Muscle of leg (tissue), 11 donors: ENCODE data around the gene GPC6. TPM values are rescaled to one million over a fixed set of nuclear protein-coding genes. Genes with fewer than 3 reads are reported as not detected.

Experiments used
- DNase-seq: peaks from one replicate; pipeline ENCODE4 v3.0.0; 2013
- H3K27ac ChIP-seq: one replicate; pipeline ENCODE4 v1.5.1; 2013; ENCODE audit warnings: mild to moderate bottlenecking, low read length, control low read depth
- H3K27me3 ChIP-seq: one replicate; pipeline ENCODE4 v1.6.1; 2013; ENCODE audit warnings: low read length; ENCODE audit not compliant: control insufficient read depth, insufficient read depth
- H3K36me3 ChIP-seq: one replicate; pipeline ENCODE4 v1.6.1; 2013; ENCODE audit warnings: low read length; ENCODE audit not compliant: control insufficient read depth, insufficient read depth
- H3K4me1 ChIP-seq: one replicate; pipeline ENCODE4 v1.6.1; 2013; ENCODE audit warnings: low read length; ENCODE audit not compliant: control insufficient read depth, insufficient read depth
- H3K4me3 ChIP-seq: one replicate; pipeline ENCODE4 v1.5.1; 2013; ENCODE audit warnings: low read length, control low read depth
- H3K9me3 ChIP-seq: replicated peaks from 2 replicates; pipeline ENCODE4 v1.6.1; 2013; ENCODE audit warnings: low read depth, low read length; ENCODE audit not compliant: control insufficient read depth
- WGBS: methylation state at CpG from one replicate; pipeline ENCODE4 v1.1.5; 2013; ENCODE audit warnings: missing lambda C conversion rate; ENCODE audit not compliant: insufficient coverage; 5-methylcytosine and 5-hydroxymethylcytosine counted together
- polyA plus RNA-seq, 8 donors: library from polyadenylated mRNA; unstranded; fragments of 120-200 nt; gene quantifications; one replicate each; pipeline versions ENCODE4 v1.2.1 to v1.2.3, GENCODE V29; 2013; ENCODE audit warnings: inconsistent platforms in 1 of 8, low replicate concordance in 1 of 8; ENCODE audit not compliant: insufficient read length in 8 of 8, insufficient read depth in 1 of 8
- total RNA-seq: library from RNA; stranded (reverse); fragments of 120-200 nt; gene quantifications from one replicate; pipeline ENCODE4 v1.2.4, GENCODE V29; 2013

GPC6 gene
- total and polyA plus RNA-seq, 9 donors: 5.6 to 20.0 (median 9.9) TPM

DNA sequence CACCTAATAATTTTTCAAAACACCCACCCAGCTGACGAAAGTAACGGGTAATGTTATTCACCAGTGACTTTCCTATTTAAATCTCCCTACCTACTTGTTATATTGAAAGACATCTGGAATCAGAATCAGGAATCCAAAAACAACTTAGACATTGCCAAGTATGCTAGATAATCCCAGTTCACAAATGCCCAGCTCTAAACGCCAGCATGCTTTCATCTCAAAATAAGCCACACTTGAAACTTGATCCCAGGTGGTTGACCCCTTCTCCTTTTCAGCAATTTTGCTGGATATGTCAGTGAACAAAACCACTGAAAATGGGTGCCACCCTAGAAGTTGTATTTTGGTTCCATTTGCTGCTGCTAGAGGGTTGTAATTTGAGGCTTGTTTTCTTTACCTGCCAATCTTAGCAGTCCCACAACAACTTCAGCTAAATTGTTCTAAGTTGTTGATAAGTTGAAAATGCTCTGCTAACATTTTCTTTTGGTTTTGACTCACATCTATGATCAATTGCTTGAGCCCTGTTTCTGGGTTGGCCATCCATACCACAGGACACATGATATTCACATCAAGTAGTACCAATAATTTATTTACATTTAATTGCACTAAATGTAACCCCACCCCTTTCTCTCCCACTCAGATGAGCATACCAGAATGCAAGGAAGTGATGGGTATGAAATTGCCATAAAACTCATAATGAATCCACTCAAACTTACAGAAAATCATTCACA, 1186.4 kb downstream of the GPC6 start:
- no CpG with 5 or more reads among the region's 3 CpGs for WGBS
- H3K4me1 ChIP-seq: peaks cover 4% of the 10 kb centered on the region
- no peak overlapping the region for H3K27ac ChIP-seq
- no peaks in the 10 kb centered on the region for H3K9me3 ChIP-seq
- H3K4me3 ChIP-seq: no peak overlapping the region
- H3K27me3 ChIP-seq: peaks cover 3% of the 10 kb centered on the region
- DNase-seq: no peak
- no peaks in the 10 kb centered on the region for H3K36me3 ChIP-seq

GRCh38 chr13:94413598-94413944, 1187.0 kb downstream of the GPC6 start:
- no peak overlapping the region for H3K27ac ChIP-seq
- H3K4me3 ChIP-seq: no peak overlapping the region
- DNase-seq: no peak
- peaks cover 3% of the 10 kb centered on the region for H3K27me3 ChIP-seq
- no peaks in the 10 kb centered on the region for H3K9me3 ChIP-seq
- H3K4me1 ChIP-seq: peaks cover 4% of the 10 kb centered on the region
- no peaks in the 10 kb centered on the region for H3K36me3 ChIP-seq

- DNase-seq: no peak
- WGBS: no CpG with 5 or more reads among the region's 1 CpG
- H3K36me3 ChIP-seq: no peaks in the 10 kb centered on the region
Observed at GRCh38 chr13:94414141-94414540, 1187.5 kb downstream of the GPC6 start.

GRCh38 chr13:94414708-94415107, 1188.1 kb downstream of the GPC6 start:
- Histone ChIP-seq H3K27ac (no peak overlapping the region), H3K4me3 (no peak overlapping the region), H3K9me3 (no peaks in the 10 kb centered on the region), H3K4me1 (peaks cover 4% of the 10 kb centered on the region), H3K36me3 (no peaks in the 10 kb centered on the region), H3K27me3 (peaks cover 3% of the 10 kb centered on the region)
- no peak for DNase-seq
- WGBS: 17% methylated on average over 1 of the region's 4 CpGs

More at GRCh38 chr13:94414141-94414540, 1187.5 kb downstream of the GPC6 start:
- Histone ChIP-seq H3K4me3 (no peak overlapping the region), H3K27ac (no peak overlapping the region), H3K4me1 (peaks cover 4% of the 10 kb centered on the region), H3K9me3 (no peaks in the 10 kb centered on the region), H3K27me3 (peaks cover 3% of the 10 kb centered on the region)

DNA sequence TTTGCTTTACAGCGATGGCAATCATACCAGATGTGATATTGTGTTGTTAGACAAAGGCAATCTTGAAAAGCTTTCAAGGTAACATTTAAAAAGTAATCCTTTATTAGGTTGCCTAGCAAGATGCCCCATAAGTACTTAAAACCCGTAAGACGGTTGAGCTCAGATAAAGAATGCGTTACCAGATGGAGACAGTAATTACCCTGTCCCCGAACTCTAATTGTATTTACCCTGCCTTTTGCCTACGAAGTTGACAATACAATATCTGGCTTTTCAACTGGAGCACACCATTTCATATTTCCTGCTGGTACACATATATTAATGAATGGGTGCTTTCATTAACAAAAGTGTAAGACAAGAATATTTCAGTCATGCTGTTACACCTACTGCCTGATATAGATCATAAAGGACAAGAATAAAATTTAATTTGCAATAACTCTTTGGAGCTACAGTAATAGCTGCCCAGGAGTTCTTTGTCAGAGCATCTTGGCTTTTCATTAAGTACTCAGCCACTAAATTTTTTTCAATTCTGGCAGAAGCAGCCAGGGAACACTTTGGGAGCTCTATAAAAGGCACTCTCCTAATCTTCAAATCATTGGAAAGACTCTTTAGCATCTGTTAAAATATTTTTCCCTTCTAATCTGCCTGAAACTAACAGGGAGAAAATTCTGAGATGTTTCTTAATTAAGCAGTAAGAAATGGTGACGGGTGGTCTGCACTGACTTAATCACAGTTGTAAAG, 1189.1 kb downstream of the GPC6 start:
- no peaks in the 10 kb centered on the region for H3K9me3 ChIP-seq
- peaks cover 3% of the 10 kb centered on the region for H3K27me3 ChIP-seq
- no peaks in the 10 kb centered on the region for H3K36me3 ChIP-seq
- peak; percentile 46 for DNase-seq
- WGBS: 40% methylated on average over 3 of the region's 7 CpGs
- H3K27ac ChIP-seq: no peak overlapping the region
- H3K4me1 ChIP-seq: peaks cover 4% of the 10 kb centered on the region
- no peak overlapping the region for H3K4me3 ChIP-seq

DNA sequence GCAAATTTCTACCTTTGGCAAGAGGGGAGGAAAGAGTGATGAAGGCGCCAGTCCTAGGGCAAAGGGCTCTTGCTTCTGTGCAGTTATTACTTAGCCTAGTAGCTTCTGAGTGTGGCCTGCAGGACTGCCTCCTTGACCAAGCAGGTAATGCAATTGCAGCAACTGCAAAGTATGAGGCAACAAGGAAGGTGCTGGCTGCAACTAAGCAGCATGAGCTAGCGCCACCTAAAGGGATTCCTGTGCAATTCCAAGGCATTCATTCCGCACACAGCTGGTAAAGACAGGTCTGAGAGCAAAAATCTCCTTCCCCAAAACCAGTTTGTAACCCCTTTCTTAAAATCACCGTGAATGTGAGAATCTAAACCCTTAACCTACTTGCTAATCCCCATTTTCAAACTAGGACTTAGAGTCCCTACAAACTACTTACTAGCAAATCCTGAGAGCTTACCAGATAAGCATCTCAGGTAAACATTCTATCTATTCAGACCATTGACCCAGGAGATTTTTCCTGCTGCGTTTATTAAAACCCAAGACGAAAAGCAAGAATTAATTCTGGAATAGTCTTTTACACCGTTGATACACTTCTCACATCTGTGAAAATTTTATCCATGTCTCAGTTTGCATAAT, 1190.0 kb downstream of the GPC6 start:
- H3K4me3 ChIP-seq: no peak overlapping the region
- 36% methylated on average over 3 of the region's 7 CpGs for WGBS
- no peaks in the 10 kb centered on the region for H3K36me3 ChIP-seq
- DNase-seq: peak; percentile 16
- H3K27me3 ChIP-seq: peaks cover 3% of the 10 kb centered on the region
- peaks cover 4% of the 10 kb centered on the region for H3K9me3 ChIP-seq
- peaks cover 4% of the 10 kb centered on the region for H3K4me1 ChIP-seq
- no peak overlapping the region for H3K27ac ChIP-seq

DNA sequence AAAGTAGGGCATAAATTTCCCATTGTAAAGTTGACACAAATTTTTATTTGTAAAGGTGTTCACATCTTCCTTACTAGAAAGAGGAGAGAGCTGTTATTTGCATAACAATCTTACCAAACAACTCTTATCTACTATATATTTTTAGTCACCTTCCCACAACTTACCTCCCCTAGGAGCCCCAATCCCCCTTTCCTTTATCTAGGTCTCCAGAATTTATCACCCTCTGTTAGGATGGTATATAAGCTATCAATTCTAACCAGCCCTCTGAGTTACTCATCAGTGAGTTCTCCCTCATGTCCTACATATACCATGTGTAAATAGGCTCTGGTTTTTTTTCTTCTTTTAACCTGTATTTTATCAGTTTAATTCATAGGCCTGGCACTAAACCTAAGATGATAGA, 1190.7 kb downstream of the GPC6 start:
- peaks cover 4% of the 10 kb centered on the region for H3K9me3 ChIP-seq
- no peak for DNase-seq
- H3K4me3 ChIP-seq: no peak overlapping the region
- peaks cover 4% of the 10 kb centered on the region for H3K4me1 ChIP-seq
- H3K27me3 ChIP-seq: peaks cover 3% of the 10 kb centered on the region
- H3K36me3 ChIP-seq: no peaks in the 10 kb centered on the region
- no peak overlapping the region for H3K27ac ChIP-seq

DNA sequence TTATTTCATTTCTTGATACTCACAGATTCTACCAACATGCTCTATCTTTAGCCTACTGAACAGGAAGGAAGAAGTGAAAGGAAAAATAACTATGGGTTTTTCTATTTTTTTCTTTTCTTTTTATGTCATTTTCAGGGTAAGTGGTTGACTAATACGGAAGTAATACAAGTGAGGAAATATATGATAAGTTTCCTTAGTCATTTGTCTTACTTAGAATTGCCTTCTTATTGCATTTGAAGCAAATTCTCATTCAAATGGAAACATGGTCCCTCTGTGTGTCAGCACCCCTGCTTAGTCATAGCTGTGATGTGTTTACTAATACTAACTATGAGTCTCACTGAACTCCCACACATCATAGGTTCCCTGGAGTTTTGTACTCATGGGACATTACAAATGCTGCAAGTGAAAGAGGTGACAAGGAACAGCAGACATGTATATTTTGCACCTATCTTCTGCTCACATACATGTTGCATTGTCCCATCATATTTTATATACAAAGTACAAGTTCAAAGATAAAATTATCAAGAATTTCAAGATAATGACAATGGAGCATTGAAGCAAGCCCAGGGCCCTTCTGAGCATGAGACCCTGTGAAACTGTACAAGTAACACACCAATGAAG, 1192.8 kb downstream of the GPC6 start:
- no peak overlapping the region for H3K27ac ChIP-seq
- no peaks in the 10 kb centered on the region for H3K36me3 ChIP-seq
- peaks cover 3% of the 10 kb centered on the region for H3K27me3 ChIP-seq
- no peak for DNase-seq
- peaks cover 3% of the 10 kb centered on the region for H3K4me1 ChIP-seq
- no peak overlapping the region for H3K4me3 ChIP-seq
- WGBS: no CpG with 5 or more reads among the region's 1 CpG
- H3K9me3 ChIP-seq: peaks cover 4% of the 10 kb centered on the region

DNA sequence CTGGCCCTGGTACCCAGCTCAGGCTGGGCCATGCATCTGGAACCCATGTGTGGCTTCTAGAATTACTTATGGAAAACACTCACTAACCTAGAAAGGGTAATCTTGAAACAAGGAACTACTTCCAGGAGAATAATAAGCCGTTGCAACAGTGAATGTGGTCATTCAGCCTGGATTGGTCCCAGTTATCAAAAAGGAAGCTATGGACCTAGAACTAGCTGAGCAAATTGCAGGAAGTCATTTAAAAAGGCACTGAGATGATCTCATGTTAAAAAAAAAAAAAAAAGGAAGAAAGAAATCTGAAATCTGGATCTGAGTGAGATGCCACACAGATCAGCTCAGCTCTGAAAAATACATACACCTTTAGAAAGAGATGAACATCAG, 1193.3 kb downstream of the GPC6 start:
- Histone ChIP-seq H3K9me3 (peaks cover 4% of the 10 kb centered on the region), H3K4me1 (peaks cover under 1% of the 10 kb centered on the region), H3K27ac (no peak overlapping the region), H3K27me3 (peaks cover 3% of the 10 kb centered on the region), H3K36me3 (no peaks in the 10 kb centered on the region), H3K4me3 (no peak overlapping the region)
- no peak for DNase-seq
- no CpG with 5 or more reads among the region's 1 CpG for WGBS

DNA sequence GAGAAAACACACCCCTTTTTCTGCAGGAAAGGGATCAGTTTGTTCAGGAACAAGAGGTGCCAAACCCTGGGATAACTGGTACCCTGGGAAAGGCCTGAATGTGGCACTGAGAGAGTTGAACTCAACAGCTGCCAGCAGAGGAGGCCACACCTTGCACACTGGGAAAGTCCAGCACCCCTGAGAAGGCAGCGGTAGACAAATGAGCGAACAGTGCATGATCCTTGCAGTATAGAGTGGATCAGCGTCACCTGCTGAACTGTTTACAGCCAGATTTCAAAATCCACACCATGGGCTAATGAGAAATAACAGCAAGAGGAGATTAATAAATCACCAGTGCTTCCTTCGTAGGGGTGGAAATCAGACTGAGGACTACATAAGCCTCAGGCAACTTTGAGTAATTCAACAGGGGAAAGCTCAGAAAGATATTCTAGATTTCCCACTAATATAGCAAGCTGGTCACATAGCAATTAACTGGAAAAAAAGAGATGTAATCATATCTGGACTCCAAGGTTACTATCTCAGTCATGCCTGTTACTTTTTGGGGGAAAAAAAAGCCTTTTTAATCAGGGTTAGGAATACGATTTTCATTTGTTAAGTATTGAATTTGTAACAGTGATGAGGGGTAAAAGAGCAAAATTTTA, 1200.8 kb downstream of the GPC6 start:
- no peaks in the 10 kb centered on the region for H3K4me1 ChIP-seq
- no CpG with 5 or more reads among the region's 5 CpGs for WGBS
- H3K27me3 ChIP-seq: no peaks in the 10 kb centered on the region
- no peak for DNase-seq
- H3K27ac ChIP-seq: no peak overlapping the region
- no peaks in the 10 kb centered on the region for H3K9me3 ChIP-seq
- H3K36me3 ChIP-seq: no peaks in the 10 kb centered on the region
- no peak overlapping the region for H3K4me3 ChIP-seq
